ENCODE data around the gene RASA4B. TPM values are rescaled to one million over a fixed set of nuclear protein-coding genes. Genes with fewer than 3 reads are reported as not detected.
A peak's percentile ranks its signal among the peaks of the same experiment; 100 is the strongest.
"Not testable (repeated sequence)": the region's sequence is repeated elsewhere in the genome, so short reads cannot be mapped to it uniquely, and the experiment has no call there.

The RASA4B gene
- total and polyA plus RNA-seq, 9 of the 15 experiments (the other 6 are each of a cell fraction or from before 2014, with no cell fraction given): 0.01 to 2.9 (median 1.5) TPM; not detected in 1

DNA sequence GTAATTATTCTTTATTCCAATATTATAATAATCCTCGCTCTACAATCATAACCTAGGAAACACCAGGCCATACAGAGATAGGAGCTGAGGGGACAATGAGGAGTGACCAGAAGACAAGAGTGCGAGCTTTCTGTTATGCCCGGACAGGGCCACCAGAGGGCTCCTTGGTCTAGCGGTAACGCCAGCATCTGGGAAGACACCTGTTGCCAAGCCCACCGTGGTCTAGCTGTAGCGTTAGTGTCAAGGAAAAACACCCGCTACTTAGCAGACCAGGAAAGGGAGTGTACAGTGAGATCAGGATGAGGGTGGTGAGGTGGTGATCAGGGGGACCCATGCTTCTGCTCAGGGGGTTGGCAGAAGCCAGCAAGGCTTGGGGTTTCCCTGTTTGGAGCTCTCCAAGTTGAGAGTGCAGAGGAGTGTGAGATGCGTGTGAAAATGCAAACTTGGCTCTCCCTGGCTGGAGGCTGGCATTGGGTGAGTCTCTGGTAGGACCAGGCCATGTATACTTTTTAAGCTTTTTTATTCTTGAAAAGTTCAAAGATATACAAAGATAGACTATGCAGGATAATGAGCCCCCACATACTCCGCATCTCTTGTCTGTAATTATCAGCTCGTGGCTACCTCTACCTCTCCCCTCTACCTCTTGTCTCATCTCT lies 37.5 kb downstream of the RASA4B start:
- H2AFZ ChIP-seq (ENCODE audit: low read depth, low read length); intact Hi-C loops (cut with micrococcal nuclease); POLR2A ChIA-PET; H3K27ac ChIP-seq (ENCODE audit: extremely low read depth, low read depth, low read length); H3K9ac ChIP-seq (ENCODE audit: insufficient read depth in 1 of 2, low read depth in 2 of 2, low read length in 2 of 2); DNase-seq (ENCODE audit: extremely low read depth in 1 of 4, low spot score in 3 of 4); BruUV-seq (replicated peaks); H3K4me1 ChIP-seq (replicated peaks in 1 of 2; ENCODE audit: control insufficient read depth in 2 of 2, insufficient read depth in 2 of 2, low read length in 2 of 2); H4K20me1 ChIP-seq (replicated peaks; ENCODE audit: control insufficient read depth, insufficient read depth, low read length); FAIRE-seq; H3K36me3 ChIP-seq (ENCODE audit: control insufficient read depth, insufficient read depth, low read length); H3K9me3 ChIP-seq (replicated peaks; ENCODE audit: control insufficient read depth, insufficient read depth, low read depth, low read length); H3K27me3 ChIP-seq (ENCODE audit: control insufficient read depth in 2 of 2, insufficient read depth in 2 of 2, low read length in 2 of 2); H3K9me1 ChIP-seq (ENCODE audit: control insufficient read depth, insufficient read depth, low read length); CTCF ChIA-PET (ENCODE audit: low intra/inter-chr PET ratio); H3K4me3 ChIP-seq; H3K4me2 ChIP-seq (ENCODE audit: insufficient read depth, low read length); H3K79me2 ChIP-seq (ENCODE audit: control insufficient read depth, insufficient read depth, low read length): not testable (repeated sequence)
- in situ Hi-C loops (cut with MboI): loop anchor here (25.0 kb wide), 1 partner anchor 582 kb away; the partner anchor contains the start of gene FBXL13
- peak; percentile 37 for ATAC-seq
- WGBS (ENCODE audit: insufficient coverage, low coverage, missing lambda C conversion rate): 1% methylated on average over 6 of the region's 11 CpGs
- TF ChIP-seq LARP7 (IDR thresholded peaks at IDR 0.05): 0 out of 2 replicates have a peak, but pooled peaks have one; percentile 41
- TF ChIP-seq, protein P1, sequence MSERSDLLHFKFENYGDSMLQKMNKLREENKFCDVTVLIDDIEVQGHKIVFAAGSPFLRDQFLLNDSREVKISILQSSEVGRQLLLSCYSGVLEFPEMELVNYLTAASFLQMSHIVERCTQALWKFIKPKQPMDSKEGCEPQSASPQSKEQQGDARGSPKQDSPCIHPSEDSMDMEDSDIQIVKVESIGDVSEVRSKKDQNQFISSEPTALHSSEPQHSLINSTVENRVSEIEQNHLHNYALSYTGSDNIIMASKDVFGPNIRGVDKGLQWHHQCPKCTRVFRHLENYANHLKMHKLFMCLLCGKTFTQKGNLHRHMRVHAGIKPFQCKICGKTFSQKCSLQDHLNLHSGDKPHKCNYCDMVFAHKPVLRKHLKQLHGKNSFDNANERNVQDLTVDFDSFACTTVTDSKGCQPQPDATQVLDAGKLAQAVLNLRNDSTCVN (CRISPR knock-in tag; IDR thresholded peaks at IDR 0.05): 0 out of 2 replicates have a peak, but pooled peaks have one; percentile 37
- TF ChIP-seq, protein P2, sequence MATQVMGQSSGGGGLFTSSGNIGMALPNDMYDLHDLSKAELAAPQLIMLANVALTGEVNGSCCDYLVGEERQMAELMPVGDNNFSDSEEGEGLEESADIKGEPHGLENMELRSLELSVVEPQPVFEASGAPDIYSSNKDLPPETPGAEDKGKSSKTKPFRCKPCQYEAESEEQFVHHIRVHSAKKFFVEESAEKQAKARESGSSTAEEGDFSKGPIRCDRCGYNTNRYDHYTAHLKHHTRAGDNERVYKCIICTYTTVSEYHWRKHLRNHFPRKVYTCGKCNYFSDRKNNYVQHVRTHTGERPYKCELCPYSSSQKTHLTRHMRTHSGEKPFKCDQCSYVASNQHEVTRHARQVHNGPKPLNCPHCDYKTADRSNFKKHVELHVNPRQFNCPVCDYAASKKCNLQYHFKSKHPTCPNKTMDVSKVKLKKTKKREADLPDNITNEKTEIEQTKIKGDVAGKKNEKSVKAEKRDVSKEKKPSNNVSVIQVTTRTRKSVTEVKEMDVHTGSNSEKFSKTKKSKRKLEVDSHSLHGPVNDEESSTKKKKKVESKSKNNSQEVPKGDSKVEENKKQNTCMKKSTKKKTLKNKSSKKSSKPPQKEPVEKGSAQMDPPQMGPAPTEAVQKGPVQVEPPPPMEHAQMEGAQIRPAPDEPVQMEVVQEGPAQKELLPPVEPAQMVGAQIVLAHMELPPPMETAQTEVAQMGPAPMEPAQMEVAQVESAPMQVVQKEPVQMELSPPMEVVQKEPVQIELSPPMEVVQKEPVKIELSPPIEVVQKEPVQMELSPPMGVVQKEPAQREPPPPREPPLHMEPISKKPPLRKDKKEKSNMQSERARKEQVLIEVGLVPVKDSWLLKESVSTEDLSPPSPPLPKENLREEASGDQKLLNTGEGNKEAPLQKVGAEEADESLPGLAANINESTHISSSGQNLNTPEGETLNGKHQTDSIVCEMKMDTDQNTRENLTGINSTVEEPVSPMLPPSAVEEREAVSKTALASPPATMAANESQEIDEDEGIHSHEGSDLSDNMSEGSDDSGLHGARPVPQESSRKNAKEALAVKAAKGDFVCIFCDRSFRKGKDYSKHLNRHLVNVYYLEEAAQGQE (IDR thresholded peaks at IDR 0.05; ENCODE audit: borderline replicate concordance): peak; percentile 76; the same call in 1 of the 2 replicates
- TF ChIP-seq, protein P2 (CRISPR knock-in tag; IDR thresholded peaks at IDR 0.05; ENCODE audit: low read depth): not testable (repeated sequence)
- TF ChIP-seq, protein P3, sequence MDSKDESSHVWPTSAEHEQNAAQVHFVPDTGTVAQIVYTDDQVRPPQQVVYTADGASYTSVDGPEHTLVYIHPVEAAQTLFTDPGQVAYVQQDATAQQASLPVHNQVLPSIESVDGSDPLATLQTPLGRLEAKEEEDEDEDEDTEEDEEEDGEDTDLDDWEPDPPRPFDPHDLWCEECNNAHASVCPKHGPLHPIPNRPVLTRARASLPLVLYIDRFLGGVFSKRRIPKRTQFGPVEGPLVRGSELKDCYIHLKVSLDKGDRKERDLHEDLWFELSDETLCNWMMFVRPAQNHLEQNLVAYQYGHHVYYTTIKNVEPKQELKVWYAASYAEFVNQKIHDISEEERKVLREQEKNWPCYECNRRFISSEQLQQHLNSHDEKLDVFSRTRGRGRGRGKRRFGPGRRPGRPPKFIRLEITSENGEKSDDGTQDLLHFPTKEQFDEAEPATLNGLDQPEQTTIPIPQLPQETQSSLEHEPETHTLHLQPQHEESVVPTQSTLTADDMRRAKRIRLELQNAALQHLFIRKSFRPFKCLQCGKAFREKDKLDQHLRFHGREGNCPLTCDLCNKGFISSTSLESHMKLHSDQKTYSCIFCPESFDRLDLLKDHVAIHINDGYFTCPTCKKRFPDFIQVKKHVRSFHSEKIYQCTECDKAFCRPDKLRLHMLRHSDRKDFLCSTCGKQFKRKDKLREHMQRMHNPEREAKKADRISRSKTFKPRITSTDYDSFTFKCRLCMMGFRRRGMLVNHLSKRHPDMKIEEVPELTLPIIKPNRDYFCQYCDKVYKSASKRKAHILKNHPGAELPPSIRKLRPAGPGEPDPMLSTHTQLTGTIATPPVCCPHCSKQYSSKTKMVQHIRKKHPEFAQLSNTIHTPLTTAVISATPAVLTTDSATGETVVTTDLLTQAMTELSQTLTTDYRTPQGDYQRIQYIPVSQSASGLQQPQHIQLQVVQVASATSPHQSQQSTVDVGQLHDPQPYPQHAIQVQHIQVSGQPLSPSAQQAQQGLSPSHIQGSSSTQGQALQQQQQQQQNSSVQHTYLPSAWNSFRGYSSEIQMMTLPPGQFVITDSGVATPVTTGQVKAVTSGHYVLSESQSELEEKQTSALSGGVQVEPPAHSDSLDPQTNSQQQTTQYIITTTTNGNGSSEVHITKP (IDR thresholded peaks at IDR 0.05; ENCODE audit: partially characterized antibody): peak; percentile 70
- TF ChIP-seq RAD21 (CRISPR knock-in tag; conservative IDR thresholded peaks at IDR 0.05 in 1 of 2, IDR thresholded peaks at IDR 0.05 in 1 of 2): peak; percentile 66 to 72
- TF ChIP-seq DPF2 (IDR thresholded peaks at IDR 0.05): 0 out of 2 replicates have a peak, but pooled peaks have one; percentile 17
- 0 out of 4 replicates have a peak, but pooled peaks of 1 of the 2 experiments have one; percentile 29 for TF ChIP-seq MAZ (CRISPR knock-in tag; conservative IDR thresholded peaks at IDR 0.05 in 1 of 2, IDR thresholded peaks at IDR 0.05 in 1 of 2)
